Measurements from ENCODE around the gene FLT4. TPM values are rescaled to one million over a fixed set of nuclear protein-coding genes. Genes with fewer than 3 reads are reported as not detected.

The FLT4 gene
- total RNA-seq, 1 donor from 2014 or later: 289 TPM

DNA sequence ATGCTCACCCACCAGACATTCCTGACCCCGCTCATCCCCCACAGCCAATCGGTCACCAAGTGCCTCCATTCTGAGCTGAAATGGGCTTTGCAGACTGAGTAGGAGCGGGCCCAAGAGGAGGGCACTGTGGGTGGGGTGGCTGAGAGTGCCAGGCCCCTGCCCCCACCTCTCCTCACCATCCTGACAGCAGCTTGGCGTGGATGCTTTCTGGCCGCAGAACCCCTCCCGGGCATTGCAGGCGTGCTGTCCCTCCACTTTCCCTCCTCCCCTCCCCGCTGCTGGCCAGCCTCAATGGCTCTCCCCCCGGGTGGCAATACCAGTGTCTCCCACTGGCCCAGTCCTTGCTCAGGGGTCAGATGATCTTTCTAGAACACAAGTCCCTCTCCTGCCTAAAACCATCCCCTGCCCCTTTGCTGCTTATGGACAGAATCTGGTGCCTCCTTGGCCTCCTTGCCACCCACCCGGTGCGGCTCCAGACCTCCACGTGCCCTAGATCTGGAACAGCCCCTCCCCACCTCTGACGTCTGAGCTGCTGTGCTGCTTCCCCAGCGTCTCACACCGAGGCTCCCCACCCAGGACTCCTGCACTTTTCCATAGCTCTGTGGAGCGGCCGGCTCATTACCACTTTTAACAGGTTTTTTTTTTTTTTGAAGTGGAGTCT lies 6.1 kb downstream of the FLT4 start:
- DNase-seq (ENCODE audit: low read depth in 2 of 2): peak in 1 of 2 donors; percentile 8

DNA sequence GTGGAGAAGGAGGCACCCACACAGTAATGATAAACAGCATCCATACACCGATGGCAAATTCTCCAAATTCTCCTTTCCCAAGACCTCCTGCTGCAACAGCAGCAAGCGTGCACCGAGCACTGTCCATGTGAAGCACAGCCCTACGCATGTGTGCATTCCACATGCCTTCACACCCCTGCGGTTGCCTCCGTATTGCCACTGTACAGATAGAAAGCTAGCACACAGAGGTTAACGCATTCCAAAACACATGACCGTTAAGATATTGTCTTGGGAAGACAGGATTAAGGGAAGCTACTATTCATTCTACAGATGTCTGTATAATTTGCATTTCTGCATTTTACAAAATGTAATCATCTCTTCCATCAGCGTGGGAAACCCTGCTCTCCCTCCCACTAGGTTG lies 6.6 kb downstream of the FLT4 start:
- peak in 1 of 2 donors; percentile 23 for DNase-seq (ENCODE audit: low read depth in 2 of 2)

DNA sequence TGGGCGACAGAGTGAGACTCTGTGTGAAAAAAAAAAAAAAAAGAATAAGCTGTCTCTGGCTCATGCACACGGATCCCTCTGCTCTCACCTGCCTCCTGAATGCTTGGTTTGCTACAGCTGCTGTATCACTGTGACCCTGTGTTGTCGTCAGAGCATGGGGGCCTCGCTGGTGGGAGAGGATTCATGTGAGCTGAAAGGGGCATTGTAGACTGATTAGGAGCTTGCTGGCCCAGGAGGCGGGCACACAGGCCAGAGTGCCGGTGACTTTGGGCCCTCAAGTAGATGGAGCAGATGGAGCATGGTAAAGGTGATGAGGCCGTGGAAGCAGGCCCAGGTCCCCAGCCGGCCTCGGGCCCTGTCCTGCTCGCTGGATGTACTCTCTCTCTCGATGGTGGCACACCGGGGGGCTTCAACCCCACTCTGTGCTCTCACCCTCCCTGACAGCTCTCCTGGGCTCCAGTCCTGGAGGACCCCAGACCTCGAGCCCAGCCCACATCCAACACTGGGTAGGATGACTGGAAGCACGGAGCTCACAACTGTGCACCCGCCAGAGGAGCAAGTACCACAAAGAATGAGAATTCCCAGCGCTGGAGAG lies 7.1 kb downstream of the FLT4 start:
- peak in 1 of 2 donors; percentile 5 for DNase-seq (ENCODE audit: low read depth in 2 of 2)

DNA sequence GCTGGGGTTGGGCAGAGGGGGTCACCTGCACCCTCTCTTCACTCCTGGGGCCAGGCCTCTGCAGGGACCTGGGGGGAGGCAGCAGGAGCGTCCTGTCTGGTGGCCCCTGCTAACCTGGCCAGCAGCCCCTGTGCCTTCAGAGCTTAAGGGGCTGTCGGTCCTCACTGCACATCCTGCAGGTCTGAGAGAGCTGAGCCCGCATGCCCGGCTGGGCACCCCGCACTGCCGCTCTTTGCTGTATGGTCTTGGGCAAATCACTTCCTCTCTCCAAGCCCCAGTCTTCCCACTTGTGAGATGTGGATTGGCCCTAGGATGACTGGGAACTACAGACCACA lies 7.9 kb downstream of the FLT4 start:
- DNase-seq (ENCODE audit: low read depth in 2 of 2): no peak

DNA sequence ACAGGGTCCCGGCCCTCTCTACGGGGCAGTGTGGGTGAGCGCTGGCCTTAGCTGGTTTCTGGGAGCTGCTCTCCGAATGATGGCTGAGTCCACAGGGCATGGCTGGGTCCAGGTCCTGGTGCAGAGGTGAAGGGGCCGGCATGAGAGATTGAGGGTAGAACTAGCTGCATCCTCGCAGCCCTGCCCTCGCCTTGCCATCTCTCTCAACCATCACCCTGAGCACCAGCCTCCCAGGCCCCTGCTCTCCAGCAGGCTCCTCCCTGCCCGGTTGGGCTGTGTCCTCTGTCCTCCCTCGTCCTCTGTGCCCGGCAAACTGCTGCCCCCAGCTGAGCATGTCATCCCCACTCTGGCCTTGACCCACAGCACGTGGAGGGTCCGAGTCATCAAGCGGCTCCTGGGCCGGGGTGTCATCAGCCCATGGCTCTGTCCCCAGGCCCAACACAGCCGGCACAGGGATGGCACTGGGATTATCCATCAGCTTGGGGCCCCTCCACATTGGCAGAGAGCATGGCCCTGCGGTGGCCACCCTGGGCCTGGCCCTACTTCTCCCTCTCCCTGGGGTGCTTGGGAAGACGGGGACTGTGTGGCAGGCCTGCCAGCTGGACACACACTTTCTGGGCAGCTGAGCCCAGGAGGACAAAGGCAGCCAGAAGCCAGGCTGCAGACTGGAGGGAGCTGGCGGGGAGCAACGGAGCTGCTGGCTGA lies 8.4 kb downstream of the FLT4 start:
- peak in 1 of 2 donors; percentile 29 for DNase-seq (ENCODE audit: low read depth in 2 of 2)

DNA sequence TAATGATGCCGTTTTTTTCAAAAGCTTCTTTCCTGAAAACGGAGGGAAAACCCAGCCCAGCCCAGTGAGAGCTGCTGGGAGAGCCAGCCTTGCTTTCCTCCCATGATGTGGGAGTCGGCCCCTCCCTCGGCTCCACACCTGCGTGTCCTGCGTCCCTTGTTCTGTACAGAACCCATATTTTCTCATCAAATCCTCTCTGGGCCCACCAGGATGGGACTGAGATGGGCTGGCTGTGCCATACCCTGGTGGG lies 8.9 kb downstream of the FLT4 start:
- no peak for DNase-seq (ENCODE audit: low read depth in 2 of 2)

DNA sequence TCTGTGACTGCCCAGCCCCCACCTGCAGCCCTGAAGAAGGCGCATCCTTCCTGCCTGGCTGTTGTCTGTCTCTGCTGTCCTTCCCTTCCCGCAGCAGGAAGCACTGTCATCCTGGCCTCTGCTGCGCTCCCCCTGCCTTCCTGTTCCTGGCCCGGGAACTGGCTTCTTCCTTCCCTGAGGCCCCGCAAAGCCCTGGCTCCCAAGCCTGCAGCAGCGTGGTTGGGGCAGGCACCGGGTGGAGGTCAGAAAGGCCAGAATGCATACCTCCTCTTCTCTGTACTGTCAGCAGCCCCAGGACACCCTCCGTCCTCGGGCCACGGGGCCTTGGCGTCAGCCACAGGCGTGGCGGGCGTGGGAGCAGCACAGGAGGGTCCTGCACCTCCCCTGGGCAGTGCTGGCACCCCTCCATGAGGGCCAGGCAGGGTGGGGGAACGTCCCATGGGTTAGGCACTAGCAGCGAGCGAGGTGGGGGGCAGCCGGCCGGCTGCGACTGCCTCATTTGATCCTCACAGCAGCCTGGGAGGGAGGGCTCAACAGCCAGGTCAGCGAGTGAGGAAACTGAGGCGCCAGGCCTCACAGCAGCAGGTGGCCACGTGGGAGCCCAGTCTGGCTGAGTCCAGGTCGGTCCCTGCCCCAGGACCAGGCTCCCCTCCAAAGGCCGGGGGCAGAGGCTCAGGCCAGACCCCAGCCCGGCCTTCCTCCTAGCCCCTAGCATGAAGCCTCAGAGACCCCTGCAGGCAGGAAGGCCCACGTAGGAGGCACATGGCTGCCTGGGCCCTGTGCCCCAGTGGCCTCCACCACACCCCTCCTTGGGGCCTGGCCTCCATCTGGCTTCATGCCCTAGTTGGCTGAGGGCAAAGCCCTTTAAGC lies 9.4 kb downstream of the FLT4 start:
- DNase-seq (ENCODE audit: low read depth in 2 of 2): peak in 1 of 2 donors; percentile 97

DNA sequence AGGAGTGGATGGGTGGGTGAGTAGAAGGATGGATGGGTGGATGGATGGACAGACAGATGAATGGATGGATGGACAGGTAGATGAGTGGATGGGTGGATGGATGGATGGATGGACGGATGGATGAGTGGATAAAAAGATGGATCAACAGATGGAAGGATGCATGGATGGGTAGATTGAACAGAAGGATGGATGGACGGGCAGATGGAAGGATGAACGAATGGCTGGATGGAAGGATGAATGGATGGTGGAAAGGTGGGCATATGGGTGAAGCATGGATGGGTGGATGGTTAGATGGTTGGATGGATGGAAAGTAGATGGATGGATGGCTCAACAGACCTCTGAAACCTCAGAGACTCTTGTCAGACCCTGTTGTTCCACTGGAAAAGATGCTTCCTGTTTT lies 10.1 kb downstream of the FLT4 start:
- DNase-seq (ENCODE audit: low read depth in 2 of 2): no peak

DNA sequence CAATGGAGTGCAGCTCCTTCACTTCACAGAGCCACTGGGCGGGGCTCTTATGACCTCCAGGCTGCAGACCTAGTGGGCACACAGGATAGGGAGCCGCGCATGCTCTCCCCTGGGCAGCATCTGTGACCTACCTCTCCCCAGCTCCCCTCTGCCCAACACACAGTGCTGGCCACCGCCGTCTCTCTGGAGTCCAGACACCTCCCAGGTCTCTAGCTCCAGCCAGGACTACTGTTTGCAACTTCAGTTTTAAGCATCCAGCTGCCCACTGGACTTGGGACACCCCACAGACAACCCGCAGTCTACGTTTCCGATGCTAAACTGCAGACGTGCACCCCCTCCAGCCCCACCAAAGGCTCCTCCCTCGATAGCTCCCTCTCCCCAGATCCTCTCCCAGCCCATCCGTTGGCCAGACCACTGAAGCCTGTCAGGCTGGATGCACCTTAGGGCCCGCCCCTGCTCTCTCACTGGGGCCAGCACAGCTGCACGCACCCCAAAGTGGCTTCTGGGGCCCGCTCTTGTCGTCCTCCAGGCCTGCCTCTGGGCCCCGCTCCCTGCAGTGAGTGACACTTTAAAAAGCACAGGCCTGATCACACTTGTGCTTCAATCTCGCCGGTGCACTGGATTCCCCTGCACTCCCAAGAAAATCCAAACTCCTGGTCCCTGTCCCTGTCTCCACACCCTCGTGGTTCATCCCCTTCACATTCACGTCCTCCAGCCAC lies 11.3 kb downstream of the FLT4 start:
- DNase-seq (ENCODE audit: low read depth in 2 of 2): peak in 1 of 2 donors; percentile 8

DNA sequence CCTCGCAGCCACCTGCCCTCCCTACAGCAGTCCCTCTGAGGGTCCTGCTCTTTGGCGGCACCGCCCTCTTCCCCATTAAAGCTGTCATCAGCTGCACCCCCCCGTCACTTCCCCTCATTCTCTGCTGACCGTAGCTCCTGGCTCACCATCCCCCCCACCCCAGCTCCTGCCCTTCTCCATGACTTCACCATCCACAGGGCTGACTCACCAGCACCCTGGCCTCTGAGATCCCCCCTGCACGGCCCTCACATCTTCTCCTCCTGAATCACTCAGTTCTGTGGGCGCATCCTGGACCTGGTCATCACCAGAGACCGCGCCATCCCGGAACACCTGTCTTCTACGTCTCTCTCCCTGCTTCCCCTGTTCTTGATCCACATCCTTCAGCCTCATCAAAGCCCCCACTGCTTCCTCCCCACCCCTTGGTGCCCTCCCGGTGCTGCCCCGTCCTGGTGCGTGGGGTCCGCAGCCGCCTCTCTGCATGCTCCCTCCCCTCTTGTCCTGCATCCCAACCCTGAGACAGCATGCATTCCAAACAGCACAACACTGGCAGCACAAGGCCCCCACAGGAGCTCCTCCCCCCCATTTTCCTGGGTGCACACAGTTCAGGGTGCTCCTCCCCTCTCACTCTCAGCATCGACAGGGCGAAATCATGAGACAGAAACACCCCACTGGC lies 12.9 kb downstream of the FLT4 start:
- peak; percentile 44 to 87 for DNase-seq (ENCODE audit: low read depth in 2 of 2)

DNA sequence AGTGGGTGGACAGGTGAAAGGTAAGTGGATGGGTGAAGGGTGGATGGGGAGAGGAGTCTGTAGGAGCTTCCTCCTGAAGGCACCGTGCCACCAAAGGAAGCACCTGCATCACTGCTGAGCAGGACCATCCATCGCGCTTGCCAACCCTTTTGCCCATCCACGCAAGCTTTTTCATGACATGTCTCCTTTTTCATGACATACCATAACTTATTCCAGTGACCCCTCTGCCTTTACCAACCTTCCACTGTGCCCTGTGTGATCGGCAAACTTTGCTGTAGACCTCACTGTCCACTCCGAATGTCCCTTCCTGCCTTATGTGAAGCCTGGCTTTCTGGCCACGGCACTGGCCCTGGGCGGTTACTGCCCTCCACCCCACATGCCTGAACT lies 13.4 kb downstream of the FLT4 start:
- no peak for DNase-seq (ENCODE audit: low read depth in 2 of 2)

DNA sequence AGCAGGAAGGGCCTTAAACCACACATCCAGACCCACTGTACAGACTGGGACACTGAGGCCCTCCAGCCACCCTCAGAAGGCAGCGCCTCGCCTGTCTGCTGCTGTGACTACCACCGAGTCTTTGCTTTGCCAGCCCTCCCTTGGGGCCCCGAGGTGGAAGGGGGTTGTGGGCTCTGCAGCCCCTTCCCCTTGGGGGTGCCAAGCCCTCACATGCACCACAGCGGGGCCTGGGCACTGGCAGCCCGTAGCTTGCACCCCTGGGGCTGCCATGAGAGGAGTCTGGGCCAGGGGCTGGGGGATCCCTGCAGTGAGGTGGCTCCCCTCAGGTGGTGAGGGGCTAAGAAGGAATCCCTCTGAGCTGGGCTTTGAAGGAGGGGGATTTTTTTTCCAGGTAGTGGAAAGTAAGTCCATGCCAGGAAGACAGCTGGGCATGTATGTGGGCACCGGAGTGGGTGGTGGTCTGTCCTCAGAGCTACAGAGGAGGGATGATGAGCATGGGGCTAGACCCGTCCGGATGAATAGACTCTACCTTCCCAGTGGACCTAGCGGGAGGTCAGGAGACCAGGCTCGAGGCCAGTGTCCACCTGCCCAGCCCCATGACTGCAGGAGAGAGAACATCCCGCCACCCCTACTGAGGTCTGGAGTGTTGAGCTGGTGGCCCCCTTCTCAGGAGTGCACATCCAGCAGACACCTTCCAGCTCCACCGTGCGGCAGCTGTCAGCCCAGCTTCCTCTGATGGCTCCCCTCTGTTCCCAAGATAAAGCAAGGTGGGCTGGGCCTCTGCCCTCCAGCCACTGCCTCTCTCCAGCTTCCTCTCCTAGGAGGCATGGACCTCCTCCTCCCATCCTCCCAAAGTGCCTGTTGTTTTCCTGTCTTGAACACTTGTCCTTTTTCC lies 15.9 kb downstream of the FLT4 start:
- no peak for DNase-seq (ENCODE audit: low read depth in 2 of 2)

DNA sequence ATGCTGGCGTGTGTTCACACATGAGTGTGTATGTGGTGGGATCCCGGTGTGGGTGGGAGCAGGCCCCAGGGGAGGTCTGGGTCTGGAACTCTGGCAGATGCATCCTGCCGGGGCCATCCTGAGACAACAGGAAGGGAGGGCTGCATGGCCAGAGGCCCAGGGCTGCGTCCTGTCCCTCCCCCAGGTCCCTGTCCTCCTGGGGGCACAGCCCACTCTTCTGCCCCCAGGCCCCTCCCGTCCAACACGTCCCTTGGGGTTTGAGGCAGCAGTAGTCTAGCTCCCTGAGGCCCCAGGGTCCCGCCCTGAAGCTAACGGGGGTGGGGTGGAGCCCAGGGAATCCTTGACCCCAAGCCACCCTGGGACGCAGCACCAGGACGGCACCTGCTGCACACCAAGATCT lies 16.6 kb downstream of the FLT4 start:
- DNase-seq (ENCODE audit: low read depth in 2 of 2): peak in 1 of 2 donors; percentile 96

DNA sequence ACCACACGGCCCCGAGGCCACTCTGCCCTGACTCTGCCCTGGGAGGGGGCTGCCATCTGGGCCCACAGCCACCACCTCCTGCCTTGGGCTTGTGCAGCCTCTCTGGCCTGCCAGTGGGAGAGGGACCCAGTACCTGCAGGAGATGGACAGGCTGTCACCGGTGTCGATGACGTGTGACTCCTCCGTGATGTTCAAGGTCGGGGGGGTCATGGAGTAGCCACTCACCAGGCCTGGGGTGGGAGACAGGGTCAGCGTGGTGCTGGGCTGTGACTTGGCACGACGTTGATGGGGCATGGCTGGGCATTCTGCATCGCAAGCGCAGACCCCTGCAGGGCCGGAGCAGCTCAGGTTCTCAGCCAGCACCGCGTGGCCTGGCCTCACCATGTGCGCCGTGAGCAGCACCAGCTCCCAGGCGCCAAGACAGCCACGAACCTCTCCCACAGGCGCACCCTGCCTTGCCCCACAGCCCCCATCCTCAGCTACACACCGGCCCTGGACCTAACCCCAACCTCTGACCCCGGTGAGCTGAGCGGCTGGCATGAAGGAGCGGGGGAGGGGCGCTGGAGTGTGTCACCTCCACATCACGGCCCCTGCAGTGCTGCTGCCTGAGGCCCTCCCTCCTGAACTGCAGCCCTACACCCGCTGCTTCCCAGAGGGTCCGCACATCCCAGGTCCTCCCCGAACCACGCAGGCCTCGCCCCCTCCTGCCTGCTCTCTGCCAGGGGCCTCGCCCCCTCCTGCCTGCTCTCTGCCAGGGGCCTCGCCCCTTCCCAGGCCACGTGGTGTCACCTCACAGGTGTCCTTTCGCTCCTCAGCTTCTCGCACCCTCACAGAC lies 17.6 kb downstream of the FLT4 start:
- DNase-seq (ENCODE audit: low read depth in 2 of 2): no peak

DNA sequence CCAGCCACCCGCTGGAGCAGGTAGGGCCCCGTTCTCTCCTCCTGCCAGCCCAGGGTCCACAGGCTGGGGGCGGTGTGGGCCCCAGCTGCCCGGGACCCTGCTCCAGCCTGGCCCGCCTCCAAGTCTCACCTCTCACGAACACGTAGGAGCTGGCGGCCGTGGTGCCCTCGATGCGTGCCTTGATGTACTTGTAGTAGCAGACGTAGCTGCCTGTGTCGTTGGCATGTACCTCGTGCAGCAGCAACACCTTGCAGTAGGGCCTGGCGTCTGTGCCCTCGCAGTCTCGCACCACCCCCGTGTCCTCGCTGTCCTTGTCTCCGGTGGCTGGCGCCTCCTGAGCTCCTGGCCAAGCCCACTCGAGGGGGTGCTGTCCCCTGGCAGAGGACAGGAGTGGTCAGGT lies 19.0 kb downstream of the FLT4 start:
- DNase-seq (ENCODE audit: low read depth in 2 of 2): no peak

DNA sequence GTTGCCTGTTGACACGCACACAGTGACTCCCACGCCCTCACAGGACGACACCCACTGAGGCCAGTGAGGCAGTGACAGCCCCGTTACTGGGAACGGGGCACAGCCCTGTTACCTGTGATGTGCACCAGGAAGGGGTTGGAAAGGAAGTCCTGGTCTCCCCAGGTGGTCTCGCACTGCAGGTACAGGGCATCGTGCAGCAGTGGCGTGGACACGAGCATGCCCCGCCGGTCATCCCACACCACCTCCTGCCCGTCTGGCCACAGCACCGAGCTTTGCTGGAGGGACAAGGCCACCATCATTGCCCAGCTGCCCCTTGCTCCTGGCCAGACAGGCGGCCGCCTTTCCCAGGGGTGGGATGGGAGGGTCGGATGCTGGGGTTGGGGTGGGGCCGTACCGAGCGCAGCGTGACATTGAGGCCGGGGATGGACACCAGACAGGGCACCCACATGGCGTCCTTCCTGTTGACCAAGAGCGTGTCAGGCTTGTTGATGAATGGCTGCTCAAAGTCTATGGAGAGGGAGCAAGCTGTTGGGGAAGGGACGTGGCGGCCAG lies 19.5 kb downstream of the FLT4 start:
- DNase-seq (ENCODE audit: low read depth in 2 of 2): no peak

DNA sequence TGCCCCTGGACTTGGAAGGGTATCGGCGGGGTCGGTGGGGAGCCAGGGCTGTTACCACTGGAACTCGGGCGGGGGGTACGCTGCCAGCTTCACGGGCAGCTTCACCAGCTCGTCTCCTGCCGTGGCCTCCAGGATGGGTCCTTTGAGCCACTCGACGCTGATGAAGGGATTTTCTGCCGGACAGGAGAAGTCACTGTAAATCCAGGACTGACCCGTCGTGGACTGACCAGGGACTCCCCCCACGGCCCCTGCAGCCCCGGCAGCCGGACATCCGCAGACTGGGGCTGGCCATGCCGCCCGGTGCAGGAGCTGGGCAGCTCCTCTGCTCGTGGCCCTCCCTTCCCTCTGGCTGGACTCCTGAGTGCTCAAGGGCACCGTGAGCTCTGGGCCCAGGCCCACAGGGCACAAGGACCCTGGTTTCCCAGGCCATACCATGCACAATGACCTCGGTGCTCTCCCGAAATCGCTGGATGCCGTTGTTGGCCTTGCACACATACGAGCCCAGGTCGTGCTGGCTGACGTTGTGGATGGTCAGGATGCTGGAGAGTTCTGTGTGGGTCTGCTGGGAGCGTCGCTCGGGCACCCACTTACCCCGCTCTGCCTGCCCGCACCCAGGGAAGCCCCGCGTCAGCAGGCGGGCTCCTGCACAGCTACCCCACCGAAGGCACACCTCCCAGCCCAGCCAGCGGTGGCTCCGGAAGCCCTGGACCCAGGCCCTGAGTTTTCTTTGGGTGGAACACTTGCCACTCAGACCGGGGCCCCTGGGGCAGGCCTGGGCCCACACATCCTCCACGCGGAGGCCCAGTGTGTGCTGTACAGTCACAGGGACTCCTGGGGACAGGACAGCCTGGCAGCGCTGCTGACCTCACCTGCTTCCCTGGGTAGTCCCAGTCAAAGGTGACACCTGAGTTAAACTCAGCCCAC lies 20.3 kb downstream of the FLT4 start:
- no peak for DNase-seq (ENCODE audit: low read depth in 2 of 2)

DNA sequence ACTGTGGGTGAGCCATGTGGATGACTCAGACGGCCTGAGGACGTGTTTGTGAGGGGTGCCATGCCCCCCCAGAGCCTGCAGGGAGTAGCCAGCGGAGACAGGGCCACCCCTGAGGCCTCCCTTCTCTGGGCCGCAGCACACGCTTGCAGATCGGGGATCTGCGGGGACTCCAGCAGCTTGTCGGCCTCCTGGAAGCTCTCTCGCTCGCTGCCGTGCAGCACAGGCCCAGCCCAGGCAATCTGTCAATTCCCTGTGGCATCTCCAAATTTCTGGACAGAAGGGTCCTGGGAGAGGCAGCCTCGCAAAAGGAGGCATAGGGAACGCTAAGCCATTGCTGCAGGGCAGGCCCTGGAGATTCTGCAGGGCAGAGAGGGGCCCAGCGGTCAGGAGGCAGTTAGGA lies 21.2 kb downstream of the FLT4 start:
- DNase-seq (ENCODE audit: low read depth in 2 of 2): no peak
